SU-DHL-6 (cell line): ENCODE results near the gene XYLB.

Experiments
- EZH2phosphoT487 ChIP-seq: fragments of 200-600 bp; sonication (generic), shearing (Covaris generic); conservative IDR thresholded peaks from 2 replicates; pipeline ENCODE4 v1.6.1; 2018; ENCODE audit warnings: mild to moderate bottlenecking, antibody characterized with exemption, low read length, moderate library complexity, mixed read lengths
- TF ChIP-seq, protein P1 (sequence below): fragments of 200-600 bp; sonication (generic); IDR thresholded peaks from one replicate; pipeline ENCODE4 v1.5.1; 2017; ENCODE audit warnings: antibody characterized with exemption, mild to moderate bottlenecking, low read length, moderate library complexity; ENCODE audit not compliant: insufficient read depth, poor library complexity, severe bottlenecking

DNA sequence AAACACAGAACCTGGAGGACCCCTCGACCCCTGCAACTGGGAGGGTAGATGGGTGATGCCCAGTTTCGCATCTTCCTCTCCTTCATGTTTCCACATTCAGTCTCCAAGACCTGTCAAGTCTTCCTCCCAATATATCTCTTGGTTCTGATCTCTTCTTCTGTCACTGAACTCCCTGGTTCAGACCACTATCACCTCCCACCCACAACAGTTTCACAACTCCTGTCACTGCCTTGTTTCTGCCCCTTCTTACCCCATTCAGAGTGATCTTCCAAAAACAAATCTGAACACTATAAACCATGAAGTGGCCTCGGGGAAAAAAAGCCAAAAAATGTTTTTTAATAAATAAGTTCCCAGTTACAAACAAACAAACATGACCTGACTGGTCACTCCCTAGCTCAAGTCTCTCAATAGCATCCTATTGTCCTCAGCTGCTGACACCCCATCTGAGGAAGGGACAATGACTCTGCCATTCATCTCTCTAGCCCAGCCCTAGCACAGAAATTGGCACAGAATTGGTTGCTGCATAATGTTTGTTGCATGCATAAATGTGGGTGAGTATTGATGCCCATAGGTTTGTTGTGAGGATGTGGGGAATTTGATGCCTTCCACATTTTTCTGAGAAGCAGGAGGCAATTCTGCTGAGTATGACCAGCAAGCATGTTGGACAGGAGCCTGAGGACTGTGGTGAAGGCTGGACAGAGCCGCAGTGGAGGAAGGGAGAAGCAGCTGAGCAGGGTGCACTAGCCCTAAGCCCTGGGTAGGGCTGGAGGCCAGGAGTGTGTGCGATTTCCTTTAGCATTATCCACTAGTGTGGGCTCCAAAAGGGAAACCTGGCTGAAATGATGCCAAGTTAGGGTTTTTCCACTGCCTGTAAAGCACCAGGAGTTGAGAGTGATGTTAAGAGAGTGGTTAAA, 12.2 kb upstream of the XYLB start:
- TF ChIP-seq EZH2phosphoT487: no peak
- TF ChIP-seq, protein P1, sequence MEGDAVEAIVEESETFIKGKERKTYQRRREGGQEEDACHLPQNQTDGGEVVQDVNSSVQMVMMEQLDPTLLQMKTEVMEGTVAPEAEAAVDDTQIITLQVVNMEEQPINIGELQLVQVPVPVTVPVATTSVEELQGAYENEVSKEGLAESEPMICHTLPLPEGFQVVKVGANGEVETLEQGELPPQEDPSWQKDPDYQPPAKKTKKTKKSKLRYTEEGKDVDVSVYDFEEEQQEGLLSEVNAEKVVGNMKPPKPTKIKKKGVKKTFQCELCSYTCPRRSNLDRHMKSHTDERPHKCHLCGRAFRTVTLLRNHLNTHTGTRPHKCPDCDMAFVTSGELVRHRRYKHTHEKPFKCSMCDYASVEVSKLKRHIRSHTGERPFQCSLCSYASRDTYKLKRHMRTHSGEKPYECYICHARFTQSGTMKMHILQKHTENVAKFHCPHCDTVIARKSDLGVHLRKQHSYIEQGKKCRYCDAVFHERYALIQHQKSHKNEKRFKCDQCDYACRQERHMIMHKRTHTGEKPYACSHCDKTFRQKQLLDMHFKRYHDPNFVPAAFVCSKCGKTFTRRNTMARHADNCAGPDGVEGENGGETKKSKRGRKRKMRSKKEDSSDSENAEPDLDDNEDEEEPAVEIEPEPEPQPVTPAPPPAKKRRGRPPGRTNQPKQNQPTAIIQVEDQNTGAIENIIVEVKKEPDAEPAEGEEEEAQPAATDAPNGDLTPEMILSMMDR: no peak
